Measurements from ENCODE around the gene SYT15B.
"Not testable (repeated sequence)": the region's sequence is repeated elsewhere in the genome, so short reads cannot be mapped to it uniquely, and the experiment has no call there.

DNA sequence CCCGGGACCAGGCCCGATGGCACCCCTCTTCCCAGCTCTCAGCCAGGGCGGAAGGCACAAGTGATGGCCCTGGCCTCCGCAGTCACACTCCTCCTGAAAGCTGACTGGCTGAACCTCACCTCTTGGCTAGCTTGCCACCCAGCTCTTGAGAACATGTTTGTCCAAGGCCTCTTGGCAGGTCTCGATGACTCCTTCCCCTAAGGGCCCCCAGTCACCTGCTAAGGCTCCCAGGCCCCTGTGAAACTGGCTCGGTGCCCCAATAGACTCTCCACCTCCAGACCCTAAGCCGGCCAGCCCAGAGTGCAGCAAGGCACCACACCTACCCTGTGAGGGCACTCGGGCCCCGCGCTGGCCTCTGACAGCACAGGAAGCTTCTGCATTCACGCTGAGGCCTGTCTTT is 4.5 kb downstream of the SYT15B start:
- not testable (repeated sequence) for TF ChIP-seq POLR2A (IDR thresholded peaks at IDR 0.05)
- TF ChIP-seq, protein P1, sequence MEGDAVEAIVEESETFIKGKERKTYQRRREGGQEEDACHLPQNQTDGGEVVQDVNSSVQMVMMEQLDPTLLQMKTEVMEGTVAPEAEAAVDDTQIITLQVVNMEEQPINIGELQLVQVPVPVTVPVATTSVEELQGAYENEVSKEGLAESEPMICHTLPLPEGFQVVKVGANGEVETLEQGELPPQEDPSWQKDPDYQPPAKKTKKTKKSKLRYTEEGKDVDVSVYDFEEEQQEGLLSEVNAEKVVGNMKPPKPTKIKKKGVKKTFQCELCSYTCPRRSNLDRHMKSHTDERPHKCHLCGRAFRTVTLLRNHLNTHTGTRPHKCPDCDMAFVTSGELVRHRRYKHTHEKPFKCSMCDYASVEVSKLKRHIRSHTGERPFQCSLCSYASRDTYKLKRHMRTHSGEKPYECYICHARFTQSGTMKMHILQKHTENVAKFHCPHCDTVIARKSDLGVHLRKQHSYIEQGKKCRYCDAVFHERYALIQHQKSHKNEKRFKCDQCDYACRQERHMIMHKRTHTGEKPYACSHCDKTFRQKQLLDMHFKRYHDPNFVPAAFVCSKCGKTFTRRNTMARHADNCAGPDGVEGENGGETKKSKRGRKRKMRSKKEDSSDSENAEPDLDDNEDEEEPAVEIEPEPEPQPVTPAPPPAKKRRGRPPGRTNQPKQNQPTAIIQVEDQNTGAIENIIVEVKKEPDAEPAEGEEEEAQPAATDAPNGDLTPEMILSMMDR (IDR thresholded peaks at IDR 0.05) = not testable (repeated sequence)
